WTC11 (cell line): ENCODE data around the gene ZSCAN20. TPM values are rescaled to one million over a fixed set of nuclear protein-coding genes. Genes with fewer than 3 reads are reported as not detected.

Experiments
- ATAC-seq: fragments of 200-7000 bp; cut with Tn5 transposase; 2 replicates; pipeline ENCODE4 v1.10.0; 2021; ENCODE audit warnings: mild to moderate bottlenecking, moderate library complexity
- CTCF ChIA-PET: fragments of 300-600 bp; sonication (Branson Sonifier 250); formaldehyde crosslinking; loops from one replicate; lab custom pipeline; 2021; ENCODE audit warnings: antibody characterized with exemption; lab: Charles Lee
- POLR2A ChIA-PET: fragments of 350-600 bp; sonication (Branson Sonifier 250); formaldehyde crosslinking; loops from one replicate; lab custom pipeline; 2021; ENCODE audit warnings: antibody characterized with exemption; lab: Charles Lee
- DNase-seq: peaks from one replicate; pipeline ENCODE4 v3.0.0; 2021; ENCODE audit warnings: low spot score
- H3K27ac Mint-ChIP-seq: 2 replicates; pipeline ENCODE4 v1.8.0; 2021; ENCODE audit warnings: mixed read lengths
- H3K27me3 Mint-ChIP-seq: 2 replicates; pipeline ENCODE4 v1.8.0; 2021; ENCODE audit warnings: low read depth, mild to moderate bottlenecking, moderate library complexity, mixed read lengths
- H3K36me3 Mint-ChIP-seq: 2 replicates; pipeline ENCODE4 v1.8.0; 2021; ENCODE audit warnings: mixed read lengths
- H3K4me1 Mint-ChIP-seq: 2 replicates; pipeline ENCODE4 v1.8.0; 2022; ENCODE audit warnings: mixed read lengths
- H3K4me3 Mint-ChIP-seq: 2 replicates; pipeline ENCODE4 v1.8.0; 2021; ENCODE audit warnings: mild to moderate bottlenecking, moderate library complexity, mixed read lengths
- H3K9me3 Mint-ChIP-seq: 2 replicates; pipeline ENCODE4 v1.8.0; 2021; ENCODE audit warnings: mixed read lengths
- E2F4 ChIP-seq: sonication (generic); formaldehyde crosslinking; IDR thresholded peaks from 2 replicates; pipeline ENCODE4 v1.8.1; 2022; ENCODE audit warnings: low read depth, mild to moderate bottlenecking, moderate library complexity, missing genetic modification reagents, borderline replicate concordance
- E2F5 ChIP-seq: sonication (generic); formaldehyde crosslinking; IDR thresholded peaks from 2 replicates; pipeline ENCODE4 v1.8.1; 2022; ENCODE audit warnings: mild to moderate bottlenecking, moderate library complexity, missing genetic modification reagents
- ERG ChIP-seq: fragments of 250-450 bp; sonication (Bioruptor Pico); IDR thresholded peaks from 2 replicates; pipeline ENCODE4 v1.8.0; 2021; ENCODE audit warnings: mild to moderate bottlenecking
- GRHL2 ChIP-seq: fragments of 250-450 bp; sonication (Bioruptor Pico); IDR thresholded peaks from 2 replicates; pipeline ENCODE4 v1.8.0; 2022; ENCODE audit warnings: mild to moderate bottlenecking, moderate library complexity; ENCODE audit not compliant: insufficient replicate concordance, severe bottlenecking
- HMGXB4 ChIP-seq: sonication (generic); formaldehyde crosslinking; IDR thresholded peaks from 2 replicates; pipeline ENCODE4 v1.8.1; 2023; ENCODE audit warnings: mild to moderate bottlenecking, moderate library complexity, missing genetic modification reagents
- KAT7 ChIP-seq: sonication (generic); formaldehyde crosslinking; IDR thresholded peaks from 2 replicates; pipeline ENCODE4 v1.8.1; 2023; ENCODE audit warnings: missing genetic modification reagents, mild to moderate bottlenecking, borderline replicate concordance
- MXD4 ChIP-seq: fragments of 250-450 bp; sonication (Bioruptor Pico); IDR thresholded peaks from 2 replicates; pipeline ENCODE4 v1.8.0; 2021; ENCODE audit warnings: mild to moderate bottlenecking, moderate library complexity, borderline replicate concordance
- MYBL2 ChIP-seq: sonication (generic); formaldehyde crosslinking; IDR thresholded peaks from 2 replicates; pipeline ENCODE4 v1.8.1; 2023; ENCODE audit warnings: mild to moderate bottlenecking, moderate library complexity, missing genetic modification reagents
- NFATC4 ChIP-seq: fragments of 250-450 bp; sonication (Bioruptor Pico); IDR thresholded peaks from 2 replicates; pipeline ENCODE4 v1.9.0; 2021; ENCODE audit warnings: mild to moderate bottlenecking
- OVOL2 ChIP-seq: fragments of 250-450 bp; sonication (Bioruptor Pico); IDR thresholded peaks from 2 replicates; pipeline ENCODE4 v1.9.0; 2021; ENCODE audit warnings: mild to moderate bottlenecking, borderline replicate concordance
- RORB ChIP-seq: fragments of 250-450 bp; sonication (Bioruptor Pico); IDR thresholded peaks from 2 replicates; pipeline ENCODE4 v1.9.0; 2021; ENCODE audit warnings: mild to moderate bottlenecking
- TP53 ChIP-seq: sonication (generic); formaldehyde crosslinking; IDR thresholded peaks from 2 replicates; pipeline ENCODE4 v1.8.1; 2023; ENCODE audit warnings: mild to moderate bottlenecking, missing genetic modification reagents
- ZNF138 ChIP-seq: sonication (generic); formaldehyde crosslinking; conservative IDR thresholded peaks from 2 replicates; pipeline ENCODE4 v1.8.1; 2022; ENCODE audit warnings: mild to moderate bottlenecking, moderate library complexity, missing genetic modification reagents
- ZNF232 ChIP-seq: sonication (generic); formaldehyde crosslinking; IDR thresholded peaks from 2 replicates; pipeline ENCODE4 v1.8.0; 2022; ENCODE audit warnings: mild to moderate bottlenecking, missing genetic modification reagents
- ZNF512 ChIP-seq: sonication (generic); formaldehyde crosslinking; IDR thresholded peaks from 2 replicates; pipeline ENCODE4 v1.8.1; 2022; ENCODE audit warnings: missing genetic modification reagents, borderline replicate concordance
- total RNA-seq: library from RNA; stranded (reverse); gene quantifications from 3 replicates; pipeline ENCODE4 v1.2.3, GENCODE V29; 2021
- TF ChIP-seq, protein P1 (sequence below): sonication (generic); formaldehyde crosslinking; IDR thresholded peaks from 2 replicates; pipeline ENCODE4 v1.8.1; 2022; ENCODE audit warnings: low read depth, missing genetic modification reagents, borderline replicate concordance
- TF ChIP-seq, protein P2 (sequence below): sonication (generic); formaldehyde crosslinking; IDR thresholded peaks from 2 replicates; pipeline ENCODE4 v1.8.1; 2023; ENCODE audit warnings: mild to moderate bottlenecking, missing genetic modification reagents, moderate library complexity
- TF ChIP-seq, protein P3 (sequence below): sonication (generic); formaldehyde crosslinking; IDR thresholded peaks from 2 replicates; pipeline ENCODE4 v1.8.0; 2023; ENCODE audit warnings: mild to moderate bottlenecking, missing genetic modification reagents

Gene ZSCAN20
- total RNA-seq, 1 experiment from 2014 or later: 3.7 TPM

DNA sequence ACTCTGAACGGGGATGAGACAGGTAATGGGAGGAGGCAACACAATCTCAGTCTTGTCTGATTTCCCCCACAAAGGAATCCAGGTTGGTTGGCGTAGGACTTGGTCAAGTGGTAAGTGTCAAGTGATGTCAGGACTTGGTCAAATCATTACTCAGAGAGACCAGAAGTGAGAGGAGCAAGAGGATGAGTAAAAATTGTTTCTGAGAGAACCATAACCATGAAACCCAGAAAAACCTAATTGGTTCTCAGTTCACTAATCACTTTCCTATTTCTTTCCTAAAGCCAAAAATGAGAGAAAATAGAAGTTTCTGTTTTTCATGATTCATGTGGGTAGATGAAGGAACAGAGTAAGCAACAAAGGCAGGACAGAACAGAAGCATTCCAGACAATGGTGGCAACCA is 46.5 kb upstream of the ZSCAN20 start:
- Mint-ChIP-seq H3K36me3 (peaks cover 2% of the 10 kb centered on the region; the same call in 1 of the 2 replicates), H3K27me3 (no peaks in the 10 kb centered on the region; the same call in 1 of the 2 replicates), H3K9me3 (peaks cover 6% of the 10 kb centered on the region; the same call in 1 of the 2 replicates), H3K27ac (no peak overlapping the region), H3K4me1 (peaks cover 22% of the 10 kb centered on the region), H3K4me3 (no peak overlapping the region)
- DNase-seq (no peak), ATAC-seq (no peak)
- ChIA-PET CTCF (no interaction called here), POLR2A (no interaction called here)
- TF ChIP-seq RORB (CRISPR knock-in tag) (no peak), TP53 (no peak), KAT7 (no peak), MXD4 (CRISPR knock-in tag) (no peak), E2F4 (CRISPR knock-in tag) (no peak), ZNF232 (CRISPR knock-in tag) (no peak), GRHL2 (no peak), ZNF512 (CRISPR knock-in tag) (no peak), ZNF138 (no peak), E2F5 (CRISPR knock-in tag) (no peak), MYBL2 (CRISPR knock-in tag) (no peak), HMGXB4 (CRISPR knock-in tag) (no peak)
- TF ChIP-seq, protein P1, sequence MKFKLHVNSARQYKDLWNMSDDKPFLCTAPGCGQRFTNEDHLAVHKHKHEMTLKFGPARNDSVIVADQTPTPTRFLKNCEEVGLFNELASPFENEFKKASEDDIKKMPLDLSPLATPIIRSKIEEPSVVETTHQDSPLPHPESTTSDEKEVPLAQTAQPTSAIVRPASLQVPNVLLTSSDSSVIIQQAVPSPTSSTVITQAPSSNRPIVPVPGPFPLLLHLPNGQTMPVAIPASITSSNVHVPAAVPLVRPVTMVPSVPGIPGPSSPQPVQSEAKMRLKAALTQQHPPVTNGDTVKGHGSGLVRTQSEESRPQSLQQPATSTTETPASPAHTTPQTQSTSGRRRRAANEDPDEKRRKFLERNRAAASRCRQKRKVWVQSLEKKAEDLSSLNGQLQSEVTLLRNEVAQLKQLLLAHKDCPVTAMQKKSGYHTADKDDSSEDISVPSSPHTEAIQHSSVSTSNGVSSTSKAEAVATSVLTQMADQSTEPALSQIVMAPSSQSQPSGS (CRISPR knock-in tag): no peak
- TF ChIP-seq, protein P2, sequence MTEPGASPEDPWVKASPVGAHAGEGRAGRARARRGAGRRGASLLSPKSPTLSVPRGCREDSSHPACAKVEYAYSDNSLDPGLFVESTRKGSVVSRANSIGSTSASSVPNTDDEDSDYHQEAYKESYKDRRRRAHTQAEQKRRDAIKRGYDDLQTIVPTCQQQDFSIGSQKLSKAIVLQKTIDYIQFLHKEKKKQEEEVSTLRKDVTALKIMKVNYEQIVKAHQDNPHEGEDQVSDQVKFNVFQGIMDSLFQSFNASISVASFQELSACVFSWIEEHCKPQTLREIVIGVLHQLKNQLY: no peak

GRCh38 chr1:33426916-33427315 is 45.5 kb upstream of the ZSCAN20 start:
- no peak for ATAC-seq
- Mint-ChIP-seq H3K4me1 (peaks cover 15% of the 10 kb centered on the region), H3K27me3 (peaks cover 8% of the 10 kb centered on the region), H3K9me3 (peaks cover 6% of the 10 kb centered on the region; the same call in 1 of the 2 replicates), H3K4me3 (no peak overlapping the region), H3K27ac (no peak overlapping the region), H3K36me3 (peaks cover 2% of the 10 kb centered on the region; the same call in 1 of the 2 replicates)
- DNase-seq: no peak
- ChIA-PET CTCF (no interaction called here), POLR2A (no interaction called here)
- TF ChIP-seq NFATC4 (CRISPR knock-in tag) (no peak), ERG (CRISPR knock-in tag) (no peak), OVOL2 (CRISPR knock-in tag) (no peak)
- TF ChIP-seq, protein P3, sequence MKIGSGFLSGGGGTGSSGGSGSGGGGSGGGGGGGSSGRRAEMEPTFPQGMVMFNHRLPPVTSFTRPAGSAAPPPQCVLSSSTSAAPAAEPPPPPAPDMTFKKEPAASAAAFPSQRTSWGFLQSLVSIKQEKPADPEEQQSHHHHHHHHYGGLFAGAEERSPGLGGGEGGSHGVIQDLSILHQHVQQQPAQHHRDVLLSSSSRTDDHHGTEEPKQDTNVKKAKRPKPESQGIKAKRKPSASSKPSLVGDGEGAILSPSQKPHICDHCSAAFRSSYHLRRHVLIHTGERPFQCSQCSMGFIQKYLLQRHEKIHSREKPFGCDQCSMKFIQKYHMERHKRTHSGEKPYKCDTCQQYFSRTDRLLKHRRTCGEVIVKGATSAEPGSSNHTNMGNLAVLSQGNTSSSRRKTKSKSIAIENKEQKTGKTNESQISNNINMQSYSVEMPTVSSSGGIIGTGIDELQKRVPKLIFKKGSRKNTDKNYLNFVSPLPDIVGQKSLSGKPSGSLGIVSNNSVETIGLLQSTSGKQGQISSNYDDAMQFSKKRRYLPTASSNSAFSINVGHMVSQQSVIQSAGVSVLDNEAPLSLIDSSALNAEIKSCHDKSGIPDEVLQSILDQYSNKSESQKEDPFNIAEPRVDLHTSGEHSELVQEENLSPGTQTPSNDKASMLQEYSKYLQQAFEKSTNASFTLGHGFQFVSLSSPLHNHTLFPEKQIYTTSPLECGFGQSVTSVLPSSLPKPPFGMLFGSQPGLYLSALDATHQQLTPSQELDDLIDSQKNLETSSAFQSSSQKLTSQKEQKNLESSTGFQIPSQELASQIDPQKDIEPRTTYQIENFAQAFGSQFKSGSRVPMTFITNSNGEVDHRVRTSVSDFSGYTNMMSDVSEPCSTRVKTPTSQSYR (CRISPR knock-in tag): no peak
